SK-MEL-5 (cell line): Measurements from ENCODE around the gene INPP4A. TPM values are rescaled to one million over a fixed set of nuclear protein-coding genes. Genes with fewer than 3 reads are reported as not detected.

Source experiments
- DNase-seq: peaks from one replicate; pipeline ENCODE4 v3.0.0-alpha.2; 2016; ENCODE audit warnings: low read depth, low spot score
- in situ Hi-C: cut with HindIII; loops from 2 replicates; pipeline ENCODE4 v1.10.0; 2016; ENCODE audit warnings: low sequenced_read_pairs, high pct_unique_total_duplicates, low pct_unique_long_range_greater_than_20kb
- total RNA-seq: library from RNA; depleted of rRNA; stranded (reverse); fragments of >200 nt; shearing (Covaris generic); gene quantifications from 2 replicates; pipeline ENCODE4 v1.2.3, GENCODE V29; 2014

The INPP4A gene
- total RNA-seq, 1 experiment from 2014 or later, result 10.9 TPM

DNA sequence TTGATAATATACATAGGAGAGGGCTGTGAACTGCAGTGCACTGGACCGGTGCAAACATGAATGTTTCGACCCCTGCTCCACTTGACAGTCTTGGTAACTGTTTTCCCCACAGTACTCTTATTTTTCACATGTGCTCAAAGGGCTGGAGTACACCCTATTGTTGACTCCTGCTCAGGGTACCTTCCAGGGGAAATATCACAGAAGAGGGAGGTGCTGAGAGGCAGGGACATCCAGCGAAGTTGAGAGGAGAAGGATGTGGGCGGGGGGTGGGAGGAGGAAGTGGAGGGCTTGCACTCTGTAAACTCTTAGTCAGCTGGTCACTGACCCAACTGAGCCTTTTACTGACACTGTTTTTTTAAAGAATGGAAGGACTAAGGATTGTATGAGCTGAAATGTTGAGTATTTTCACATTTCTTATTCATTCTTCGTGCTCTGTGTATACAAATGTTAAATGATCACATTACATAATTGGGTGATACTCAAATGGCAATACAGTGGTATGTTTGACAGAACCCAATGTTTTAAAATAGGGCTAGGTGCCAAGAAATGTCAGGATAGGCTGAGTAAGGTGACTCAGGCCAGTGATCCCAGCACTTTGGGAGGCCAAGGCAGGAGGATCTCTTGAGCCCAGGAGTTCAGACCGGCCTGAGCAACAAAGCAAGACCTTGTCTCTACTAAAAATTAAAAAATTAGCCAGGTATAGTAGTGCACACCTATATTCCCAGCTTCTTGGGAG, 10.0 kb downstream of the INPP4A start:
- in situ Hi-C loops, result no loop called here
- no peak for DNase-seq

DNA sequence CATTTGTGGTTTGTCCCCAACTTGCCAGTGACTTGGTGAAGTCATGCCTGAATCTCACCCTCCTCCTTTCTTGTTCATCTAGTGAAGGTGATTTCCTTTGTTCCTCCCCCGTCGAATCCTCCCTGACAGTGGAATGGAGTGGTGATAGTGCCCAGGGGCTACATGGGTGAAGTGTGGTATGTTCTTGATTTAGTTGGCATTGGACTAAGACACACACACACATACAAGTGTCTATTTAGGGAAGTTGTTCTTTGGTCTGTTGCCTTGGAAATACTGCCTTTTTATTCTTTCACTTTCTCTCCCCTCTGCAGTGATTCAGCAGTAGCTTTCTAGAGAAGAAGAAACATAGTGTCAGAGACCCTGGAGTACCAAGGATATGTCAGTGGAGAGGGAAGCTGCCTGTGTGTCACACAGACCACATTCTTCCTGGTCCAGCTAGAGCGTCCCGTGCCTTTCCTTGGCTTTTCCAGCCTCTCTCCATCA, 10.9 kb downstream of the INPP4A start:
- in situ Hi-C loops, result no loop called here
- no peak for DNase-seq

DNA sequence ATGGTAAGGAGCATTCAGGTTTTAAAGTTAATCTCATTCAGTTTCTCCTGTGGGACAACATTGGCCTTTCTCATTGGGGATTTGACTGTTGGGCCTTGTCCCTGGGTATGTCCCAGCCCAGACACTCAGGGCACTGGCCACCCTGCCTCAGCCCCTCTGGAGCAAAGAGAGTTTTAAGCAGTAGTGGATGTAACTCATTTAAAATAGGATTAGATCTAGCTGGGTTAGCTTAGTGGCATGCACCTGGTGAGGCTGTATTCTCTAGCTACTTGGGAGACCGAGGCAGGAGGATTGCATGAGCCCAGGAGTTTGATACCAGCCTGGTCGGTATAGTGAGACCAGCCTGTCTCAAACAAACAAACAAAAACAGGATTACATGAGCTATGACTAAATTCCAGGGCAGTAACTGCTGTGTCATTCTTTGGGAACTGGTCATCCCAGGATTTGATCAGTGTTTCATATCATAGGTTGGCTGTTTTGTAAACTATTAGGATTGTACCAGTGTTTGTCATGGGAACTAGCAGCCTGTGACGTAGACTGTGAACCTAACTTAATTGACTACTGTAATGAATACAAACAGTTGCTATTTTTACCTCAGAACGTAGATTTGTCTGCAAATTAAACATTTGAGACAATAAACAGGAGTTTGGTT, 12.5 kb downstream of the INPP4A start:
- no peak for DNase-seq
- in situ Hi-C loops, result no loop called here

DNA sequence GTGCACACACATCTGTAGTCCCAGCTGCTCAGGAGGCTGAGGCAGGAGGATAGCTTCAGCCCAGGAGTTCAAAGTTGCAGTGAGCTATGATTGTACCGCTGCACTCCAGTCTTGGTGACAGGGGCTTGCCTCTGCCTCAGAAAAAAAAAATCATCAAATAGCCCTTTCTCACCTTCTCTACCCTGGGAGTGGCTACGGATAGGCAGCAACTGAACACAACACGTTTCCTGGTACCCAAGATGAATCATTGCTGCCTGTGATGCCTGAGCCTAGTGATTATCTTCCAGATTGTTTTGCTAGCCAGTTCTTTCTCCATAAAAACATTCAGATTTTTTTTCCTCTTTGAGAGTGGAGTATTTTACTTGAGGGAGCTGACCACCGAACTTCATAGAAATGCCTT, 13.5 kb downstream of the INPP4A start:
- DNase-seq, result no peak
- in situ Hi-C loops, result no loop called here

DNA sequence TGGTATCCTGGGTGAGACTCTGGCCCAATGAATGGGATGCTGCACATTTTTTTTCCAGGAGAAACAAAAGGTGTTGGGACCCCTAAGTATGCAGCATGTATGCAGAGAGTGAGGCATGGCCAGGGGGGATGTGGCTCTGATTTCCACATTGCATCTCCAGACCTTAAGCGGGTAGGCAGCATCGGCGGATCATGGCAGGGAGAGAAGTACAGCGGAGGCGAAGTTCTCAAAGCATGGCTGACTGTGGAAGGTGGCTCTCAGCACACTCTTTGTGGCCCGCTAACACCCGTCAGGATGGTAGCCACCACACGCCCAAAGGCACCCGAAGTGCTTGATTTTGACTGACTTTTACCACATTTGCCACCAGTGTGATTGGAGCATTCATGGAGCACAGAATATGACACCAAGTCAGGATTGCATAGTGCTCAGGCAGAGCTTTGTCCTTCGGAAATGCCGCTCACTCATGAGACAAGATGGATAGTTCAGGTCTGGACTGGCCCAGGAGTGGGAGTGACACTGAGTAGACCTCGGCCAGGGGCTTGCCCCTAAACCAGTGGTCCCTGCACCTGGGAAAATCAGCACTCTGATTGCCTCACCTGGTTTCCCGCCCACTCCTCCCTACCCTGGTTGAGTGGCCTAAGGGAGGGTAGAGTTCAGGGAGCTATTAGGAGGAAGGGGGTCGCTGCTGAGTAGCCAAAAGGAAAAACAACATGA, 14.2 kb downstream of the INPP4A start:
- no peak for DNase-seq
- in situ Hi-C loops, result no loop called here

DNA sequence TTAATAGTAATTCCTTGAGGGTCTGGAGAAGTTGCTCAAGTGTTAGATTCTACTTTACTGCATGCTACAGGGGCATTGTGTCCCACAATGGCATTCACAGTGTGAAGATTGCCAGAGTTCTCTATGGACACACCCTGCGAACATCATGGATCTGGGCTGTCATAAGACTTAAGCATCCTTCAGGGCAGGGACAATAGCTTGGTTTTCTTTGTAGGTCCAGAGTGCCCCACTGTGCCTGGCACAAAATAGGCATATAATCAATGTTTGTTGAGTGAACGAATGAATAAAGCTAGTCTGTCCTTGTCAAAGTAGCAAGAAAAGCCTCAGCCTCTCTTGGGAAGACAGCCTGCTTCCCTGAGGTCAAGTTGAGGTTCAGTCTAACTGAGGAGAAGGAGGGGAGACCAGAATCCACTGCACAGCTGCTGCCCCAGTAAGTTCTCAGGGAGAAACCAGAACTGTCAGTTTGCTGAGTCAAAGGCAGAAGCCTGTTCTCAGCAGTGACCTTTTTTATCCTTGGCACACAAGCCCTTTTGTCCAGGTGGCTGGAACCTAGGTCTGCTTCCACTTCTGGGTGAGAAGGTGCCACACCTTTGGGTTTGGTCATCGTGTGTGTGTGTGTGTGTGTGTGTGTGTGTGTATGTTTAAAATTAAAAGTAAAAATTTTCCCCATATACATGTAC, 15.0 kb downstream of the INPP4A start:
- in situ Hi-C loops, result no loop called here
- DNase-seq, result no peak

DNA sequence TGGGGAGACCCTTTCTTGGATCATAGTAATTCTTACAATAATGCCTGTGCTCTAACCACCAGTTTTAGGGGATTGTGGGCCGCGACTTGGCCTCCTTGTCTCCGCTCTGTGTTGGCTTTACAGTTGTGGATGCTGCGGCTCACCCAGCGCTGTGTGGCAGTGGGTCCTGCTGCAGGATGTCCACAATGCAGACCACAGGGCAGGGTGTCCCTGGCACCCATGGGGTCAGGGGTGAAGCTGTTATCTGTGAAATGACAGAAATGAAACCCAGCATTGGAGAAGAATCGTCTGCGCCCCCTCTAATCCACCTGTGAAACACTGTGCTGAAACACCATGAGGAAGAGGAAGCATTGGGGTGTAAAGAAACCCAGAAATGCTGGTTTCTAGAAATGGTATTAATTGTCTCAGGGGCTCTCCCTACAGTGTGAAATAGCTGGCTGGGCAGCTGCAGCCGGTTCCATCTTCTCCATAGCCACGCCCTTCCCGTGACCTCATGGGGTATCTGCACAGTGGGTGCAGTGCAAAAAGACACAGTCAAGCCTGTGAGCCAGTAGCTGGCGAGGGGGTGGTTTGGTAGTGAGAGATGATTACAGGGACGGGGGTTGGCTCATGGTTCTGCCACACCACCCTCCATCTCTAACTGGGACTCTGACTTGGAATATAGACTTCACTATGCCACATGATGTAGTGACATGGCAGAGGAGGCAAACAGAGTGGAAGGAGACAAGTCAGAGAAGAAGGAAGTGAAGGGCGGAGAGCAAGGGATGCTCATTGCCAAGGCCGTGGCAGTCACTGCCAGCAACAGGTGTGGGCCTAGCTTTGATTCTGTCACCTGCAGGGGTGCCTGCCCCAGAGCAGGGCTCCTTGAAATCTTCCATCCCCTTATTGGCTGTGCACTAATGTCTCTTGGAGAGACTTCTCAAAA, 16.2 kb downstream of the INPP4A start:
- DNase-seq, result no peak
- in situ Hi-C loops, result no loop called here

DNA sequence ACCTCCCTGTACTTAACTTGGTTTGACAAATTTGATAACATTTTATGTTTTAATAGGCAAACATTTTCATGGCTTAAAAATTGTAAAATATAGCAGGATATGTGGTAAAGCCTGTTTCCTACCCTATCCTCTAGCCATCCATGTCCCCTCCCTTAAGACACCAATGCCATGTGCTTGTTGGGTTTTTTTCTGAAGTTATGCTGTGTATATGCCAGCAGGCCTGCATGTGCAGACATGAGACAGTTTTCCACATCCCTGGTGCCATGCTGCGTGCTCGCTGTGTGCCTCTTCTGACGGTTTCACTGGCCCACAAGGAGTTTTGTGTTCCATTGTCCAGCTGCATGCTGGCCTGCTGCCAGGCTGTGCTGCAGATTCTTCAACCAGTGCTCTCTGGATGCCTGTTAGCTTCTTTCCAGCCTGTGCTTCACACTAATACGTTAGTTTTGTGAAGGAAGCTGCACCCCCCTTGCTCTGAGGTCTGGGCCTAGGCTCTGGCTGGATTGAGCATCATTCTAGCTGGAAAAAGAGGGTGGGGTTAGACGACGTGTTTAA, 16.9 kb downstream of the INPP4A start:
- DNase-seq, result no peak
- in situ Hi-C loops, result no loop called here

DNA sequence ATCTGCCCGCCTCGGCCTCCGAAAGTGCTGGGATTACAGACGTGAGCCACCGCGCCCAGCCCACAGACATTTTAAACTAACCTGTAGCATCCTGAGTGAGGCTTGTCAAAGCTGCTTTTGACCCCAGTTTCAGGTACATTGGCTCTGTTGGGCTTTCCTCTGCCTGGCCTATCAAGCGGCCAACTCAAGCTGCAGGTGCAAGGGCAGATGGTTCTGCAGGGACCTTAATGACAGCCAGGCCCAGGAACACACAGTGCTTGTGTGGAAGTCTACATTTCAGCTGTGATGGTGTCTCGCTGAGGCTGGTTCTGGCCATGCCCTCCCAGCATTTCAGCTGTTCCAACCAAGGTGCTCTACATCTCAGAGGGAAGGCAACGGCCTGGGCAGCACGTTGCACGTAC, 18.4 kb downstream of the INPP4A start:
- in situ Hi-C loops, result no loop called here
- no peak for DNase-seq

DNA sequence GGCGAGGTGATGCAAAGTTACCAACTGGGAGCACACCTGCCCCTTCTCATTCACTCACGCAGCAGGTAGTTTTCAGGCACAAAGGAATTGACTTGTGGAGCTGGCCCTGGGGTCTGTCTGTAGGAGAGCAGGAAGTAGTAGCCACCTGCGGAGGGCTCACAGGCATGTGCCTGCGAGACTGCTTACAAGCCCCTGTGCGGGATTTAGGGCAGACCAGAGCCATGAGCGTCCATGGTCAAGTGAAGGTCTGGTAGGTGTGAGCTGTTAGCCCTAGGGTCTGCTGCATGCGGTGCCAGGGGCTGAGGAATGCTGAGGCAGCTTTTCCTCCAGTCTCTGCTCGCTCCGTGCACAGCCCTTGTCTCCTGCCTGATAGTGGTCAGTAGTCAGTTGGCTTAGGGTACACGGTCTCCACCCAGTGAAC, 18.9 kb downstream of the INPP4A start:
- in situ Hi-C loops, result no loop called here
- DNase-seq, result no peak

DNA sequence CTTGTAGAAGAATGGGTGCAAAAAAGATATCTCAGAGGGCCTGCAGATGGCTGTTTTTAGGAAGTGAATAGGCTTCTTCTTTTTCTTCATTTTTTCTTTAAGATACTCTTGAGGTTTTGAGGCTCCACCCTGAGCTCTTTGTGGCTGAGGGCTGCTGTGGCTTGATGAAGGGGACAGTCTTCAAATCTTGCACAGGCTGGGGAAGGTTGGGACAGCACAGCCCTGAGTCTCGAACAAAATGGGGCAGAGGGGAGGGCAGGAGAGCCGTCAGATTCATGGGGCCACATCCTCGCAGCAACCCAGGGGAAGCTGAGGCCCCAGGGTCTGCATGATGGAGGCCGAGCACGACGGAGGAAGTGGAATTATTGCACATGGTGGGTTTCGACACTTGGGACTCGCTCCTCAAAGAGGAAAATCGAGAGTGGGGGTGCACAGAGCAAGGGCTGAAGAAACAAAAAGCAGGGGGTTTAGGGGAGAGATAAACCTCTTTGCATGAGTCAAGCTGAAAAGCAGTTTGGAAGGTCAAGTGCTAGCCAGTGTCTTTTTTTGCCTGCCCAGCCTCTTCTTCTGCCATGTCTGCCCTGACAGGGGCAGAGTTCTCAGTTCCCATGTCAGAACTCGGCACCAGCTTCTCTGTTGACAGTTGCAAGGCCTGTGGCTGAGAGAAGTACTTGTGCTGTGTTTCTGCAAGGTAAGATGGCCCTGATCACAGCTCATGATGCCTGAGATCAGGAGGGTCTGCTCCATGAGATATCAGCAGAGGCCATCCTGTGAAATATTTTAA, 19.5 kb downstream of the INPP4A start:
- DNase-seq, result no peak
- in situ Hi-C loops, result no loop called here

DNA sequence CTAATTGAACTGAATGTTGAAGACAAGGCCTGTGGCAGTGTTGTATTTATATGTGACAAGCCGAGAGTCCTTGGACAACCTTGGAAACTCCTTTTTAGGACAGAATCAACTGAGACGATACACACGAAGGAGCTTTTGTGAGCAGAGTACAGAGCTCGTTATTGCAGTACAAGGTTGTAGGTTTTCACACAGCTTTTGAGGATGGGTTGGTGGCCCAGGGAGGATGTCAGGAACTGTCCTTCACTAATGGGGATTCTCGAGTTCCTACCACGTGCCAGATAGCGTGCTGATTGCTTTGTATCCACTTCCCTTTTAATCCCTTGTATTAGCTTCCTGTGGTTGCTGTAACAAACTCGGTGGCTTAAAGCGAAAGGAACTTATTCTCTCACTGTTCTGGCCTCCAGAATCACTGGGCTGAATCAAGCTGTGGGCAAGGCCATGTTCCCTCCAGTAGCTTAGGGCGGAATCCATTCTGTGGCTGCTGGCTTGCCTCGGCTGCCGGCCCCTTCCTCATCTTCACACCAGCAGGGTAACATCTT, 20.2 kb downstream of the INPP4A start:
- in situ Hi-C loops, result no loop called here
- no peak for DNase-seq

DNA sequence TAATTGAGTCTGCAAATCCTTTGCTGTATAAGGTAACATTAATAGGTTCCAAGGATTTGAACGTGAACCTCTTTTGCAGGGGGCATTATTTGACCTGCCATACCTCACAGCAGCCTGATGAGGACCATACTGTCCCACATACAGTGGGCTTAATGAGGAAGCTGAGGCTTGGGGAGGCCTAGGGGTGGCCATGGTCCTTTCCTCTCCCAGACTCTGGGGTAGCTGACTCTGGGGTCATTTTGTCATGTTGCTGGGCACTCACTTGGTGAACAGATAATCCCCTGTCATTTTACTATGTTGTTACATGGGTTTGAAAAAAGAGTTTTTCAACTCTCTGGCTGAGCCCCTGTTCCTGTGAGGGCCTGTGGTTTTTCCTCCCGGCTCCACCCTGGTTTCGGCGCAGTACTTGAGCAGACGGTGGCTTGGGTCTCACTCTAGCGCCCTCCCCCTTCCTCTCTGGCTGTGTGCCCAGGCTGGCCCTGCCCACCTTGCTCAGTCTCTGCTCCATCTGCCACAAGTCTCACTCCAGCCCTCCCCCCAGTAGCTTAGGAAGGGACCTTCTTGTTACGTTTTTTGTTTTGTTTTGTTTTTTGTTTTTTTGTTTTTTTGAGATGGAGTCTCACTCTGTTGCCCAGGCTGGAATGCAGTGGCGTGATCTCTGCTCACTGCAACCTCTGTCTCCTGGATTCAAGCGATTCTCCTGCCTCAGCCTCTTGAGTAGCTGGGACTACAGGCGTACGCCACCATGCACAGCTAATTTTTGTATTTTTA, 21.0 kb downstream of the INPP4A start:
- in situ Hi-C loops, result no loop called here
- no peak for DNase-seq

DNA sequence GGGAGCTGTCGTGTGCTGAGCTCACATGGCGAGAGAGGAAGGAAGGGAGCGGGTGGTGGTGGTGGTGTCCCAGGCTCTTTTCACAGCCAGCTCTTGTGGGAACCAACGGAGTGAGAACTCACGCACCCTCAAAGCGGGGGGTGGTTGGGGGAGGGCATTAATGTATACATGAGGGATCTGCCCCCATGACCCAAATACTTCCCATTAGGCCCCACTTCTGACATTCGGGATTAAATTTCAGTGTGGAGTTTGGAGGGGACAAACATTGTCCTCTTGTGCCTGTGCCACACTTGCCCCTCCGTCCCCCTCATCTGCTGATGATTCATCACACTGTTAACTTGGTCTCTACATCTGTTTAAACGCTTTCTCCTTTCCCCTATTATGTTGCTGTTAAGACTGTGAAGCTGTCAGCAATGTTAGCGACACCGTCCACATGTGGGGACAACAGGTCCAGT, 22.5 kb downstream of the INPP4A start:
- in situ Hi-C loops, result no loop called here
- no peak for DNase-seq

DNA sequence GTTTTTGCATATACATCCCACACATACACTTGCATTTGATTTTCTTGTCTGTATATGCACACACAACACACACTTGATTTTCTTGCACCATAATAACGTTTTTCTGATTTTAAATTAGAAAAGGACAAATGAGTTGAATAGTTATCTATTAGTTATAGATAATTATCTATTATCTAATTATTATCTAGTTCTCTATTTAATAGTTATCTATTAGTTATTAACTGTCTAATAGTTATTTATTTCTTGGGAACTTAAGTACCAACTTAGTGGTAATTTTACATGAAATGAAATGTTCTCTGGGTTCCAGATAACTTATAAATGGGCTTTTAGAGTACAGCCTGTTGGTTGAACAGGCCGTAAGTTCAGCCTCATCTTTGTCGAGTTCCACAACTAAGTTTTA, 23.0 kb downstream of the INPP4A start:
- in situ Hi-C loops, result no loop called here

More for the DNA sequence above, 23.0 kb downstream of the INPP4A start:
- no peak for DNase-seq
